HCT116 (cell line): ENCODE measurements around the gene GLRX. TPM values are rescaled to one million over a fixed set of nuclear protein-coding genes. Genes with fewer than 3 reads are reported as not detected.

Experiments
- ATAC-seq: fragments of 200-7000 bp; cut with Tn5 transposase; 2 replicates; pipeline ENCODE4 v1.9.1; 2020; ENCODE audit warnings: mild to moderate bottlenecking, moderate library complexity
- BruUV-seq: library from RNA; stranded (reverse); fragments of 400-500 nt; replicated peaks from 2 replicates; lab custom pipeline; 2021; lab: Mats Ljungman, UMichigan
- CTCF ChIA-PET: fragments of 300-600 bp; sonication (Branson Sonifier 250); formaldehyde crosslinking; loops from one replicate; lab custom pipeline; 2021; ENCODE audit warnings: antibody characterized with exemption; lab: Charles Lee
- POLR2A ChIA-PET: fragments of 300-600, 350-600 bp; sonication (Branson Sonifier 250); formaldehyde crosslinking; loops from one replicate; lab custom pipeline; 2021; ENCODE audit warnings: antibody characterized with exemption; lab: Charles Lee
- RAD21 ChIA-PET, 2 experiments: fragments of 300-600 bp; sonication (Branson Sonifier 250); formaldehyde crosslinking; loops; one replicate each; lab custom pipeline; 2023; ENCODE audit warnings: low total read pairs in 2 of 2; ENCODE audit not compliant: uncharacterized antibody in 2 of 2, unreplicated experiment in 2 of 2, low non-redundant PET in 1 of 2; lab: Charles Lee
- DNase-seq: peaks from one replicate; pipeline ENCODE4 v3.0.0-alpha.2; 2010; ENCODE audit warnings: low read depth, low spot score
- H2AFZ ChIP-seq: fragments of 200-600 bp; shearing (Covaris generic), sonication (generic); 2 replicates; pipeline ENCODE4 v1.6.1; 2017; ENCODE audit warnings: low read depth, mixed run types, mixed read lengths, antibody characterized with exemption, low read length; ENCODE audit not compliant: poor library complexity, severe bottlenecking
- H3K27ac ChIP-seq: 2 replicates; pipeline ENCODE4 v1.5.1; 2012; ENCODE audit warnings: low read depth, low read length
- H3K27me3 ChIP-seq: fragments of 200-600 bp; sonication (generic); 2 replicates; pipeline ENCODE4 v1.6.1; 2016; ENCODE audit warnings: mixed run types, low read length, mixed read lengths; ENCODE audit not compliant: insufficient read depth
- H3K36me3 ChIP-seq, 2 experiments: fragments of 200-500 bp in 1 of 2; fragments of 200-600 bp in 1 of 2; sonication (Bioruptor generic) in 1 of 2; sonication (generic) in 1 of 2; 2 replicates each; pipeline versions ENCODE4 v1.5.1 to v1.6.1; 2014 to 2016; ENCODE audit warnings: low read length in 2 of 2, inconsistent platforms in 1 of 2, mixed read lengths in 1 of 2, mixed run types in 1 of 2; ENCODE audit not compliant: insufficient read depth in 2 of 2, control insufficient read depth in 1 of 2
- H3K4me1 ChIP-seq, 2 experiments: fragments of 200-600 bp in 1 of 2; sonication (generic) in 1 of 2; 2 replicates each; pipeline versions ENCODE4 v1.5.1 to v1.6.1; 2012 to 2017; ENCODE audit warnings: low read length in 2 of 2, inconsistent platforms in 1 of 2, mild to moderate bottlenecking in 1 of 2, mixed read lengths in 1 of 2, mixed run types in 1 of 2, moderate library complexity in 1 of 2; ENCODE audit not compliant: insufficient read depth in 2 of 2, control insufficient read depth in 1 of 2
- H3K4me2 ChIP-seq: fragments of 200-600 bp; sonication (generic); 2 replicates; pipeline ENCODE4 v1.6.1; 2017; ENCODE audit warnings: mixed run types, low read length, mixed read lengths
- H3K4me3 ChIP-seq, 2 experiments: fragments of 200-600 bp in 1 of 2; sonication (generic) in 1 of 2; replicated peaks in 1 of 2; 2 replicates each; pipeline ENCODE4 v1.5.1; 2011 to 2016; ENCODE audit warnings: low read length in 2 of 2, control low read depth in 1 of 2, low read depth in 1 of 2, mild to moderate bottlenecking in 1 of 2, mixed read lengths in 1 of 2, mixed run types in 1 of 2
- H3K79me2 ChIP-seq: fragments of 200-600 bp; sonication (generic); 2 replicates; pipeline ENCODE4 v1.6.1; 2017; ENCODE audit warnings: mild to moderate bottlenecking, mixed run types, low read length, moderate library complexity, mixed read lengths; ENCODE audit not compliant: insufficient read depth
- H3K9ac ChIP-seq: fragments of 200-600 bp; sonication (generic); 2 replicates; pipeline ENCODE4 v1.6.1; 2016; ENCODE audit warnings: low read length, mixed read lengths
- H3K9me2 ChIP-seq: fragments of 200-600 bp; sonication (generic), shearing (Covaris generic); 2 replicates; pipeline ENCODE4 v1.6.1; 2017; ENCODE audit warnings: mixed run types, mild to moderate bottlenecking, moderate library complexity; ENCODE audit not compliant: insufficient read depth
- H3K9me3 ChIP-seq, 2 experiments: fragments of 200-500 bp in 1 of 2; fragments of 200-600 bp in 1 of 2; sonication (Bioruptor generic) in 1 of 2; sonication (generic) in 1 of 2; 2 replicates each; pipeline ENCODE4 v1.6.1; 2014 to 2017; ENCODE audit warnings: low read length in 2 of 2, mixed read lengths in 2 of 2, inconsistent platforms in 1 of 2, low read depth in 1 of 2, mild to moderate bottlenecking in 1 of 2, mixed run types in 1 of 2, moderate library complexity in 1 of 2; ENCODE audit not compliant: control insufficient read depth in 1 of 2, insufficient read depth in 1 of 2
- H4K20me1 ChIP-seq: fragments of 200-600 bp; sonication (generic), shearing (Covaris generic); 2 replicates; pipeline ENCODE4 v1.6.1; 2017; ENCODE audit warnings: mixed run types, mild to moderate bottlenecking, moderate library complexity; ENCODE audit not compliant: insufficient read depth
- CEBPB ChIP-seq: IDR thresholded peaks from 2 replicates; pipeline ENCODE4 v1.6.1; 2012; ENCODE audit warnings: low read depth
- CTCF ChIP-seq, 3 experiments: fragments of 200-600 bp in 1 of 3; sonication (generic) in 1 of 3; IDR thresholded peaks in 2 of 3; conservative IDR thresholded peaks in 1 of 3; 2 replicates each; pipeline ENCODE4 v1.5.1; 2012 to 2017; ENCODE audit warnings: low read depth in 2 of 3, low read length in 2 of 3, antibody characterized with exemption in 1 of 3, borderline replicate concordance in 1 of 3, control low read depth in 1 of 3, mild to moderate bottlenecking in 1 of 3, mixed read lengths in 1 of 3, mixed run types in 1 of 3, moderate library complexity in 1 of 3; ENCODE audit not compliant: insufficient read depth in 1 of 3
- EZH2phosphoT487 ChIP-seq: fragments of 200-600 bp; IDR thresholded peaks from 2 replicates; pipeline ENCODE4 v1.6.1; 2018; ENCODE audit warnings: antibody characterized with exemption, borderline replicate concordance
- TCF7L2 ChIP-seq: IDR thresholded peaks from 2 replicates; pipeline ENCODE4 v1.7.0; 2011; ENCODE audit warnings: borderline replicate concordance, inconsistent platforms; ENCODE audit not compliant: insufficient read depth, insufficient read length; ENCODE audit errors: extremely low read depth
- ZBTB33 ChIP-seq: IDR thresholded peaks from 2 replicates; pipeline ENCODE4 v1.6.1; 2011; ENCODE audit warnings: mild to moderate bottlenecking, low read length, moderate library complexity; ENCODE audit not compliant: insufficient replicate concordance; ENCODE audit errors: extremely low read depth
- intact Hi-C: fragments of 100-400 bp; cut with micrococcal nuclease; formaldehyde crosslinking; loops from 2 replicates; pipeline ENCODE4 v1.10.0; 2022
- total RNA-seq: library from RNA; stranded (reverse); gene quantifications from one replicate; pipeline ENCODE4 v1.2.1, GENCODE V29; 2021; ENCODE audit not compliant: unreplicated experiment

The GLRX gene
- total RNA-seq, 1 experiment from 2014 or later = 29.3 TPM

- Histone ChIP-seq H3K9ac (peak overlapping the region; percentile 49), H3K36me3 (no peaks in the 10 kb centered on the region; a peak in 2 of 4 replicates), H3K27ac (peak overlapping the region; percentile 70; the same call in 1 of the 2 replicates), H3K4me2 (peak overlapping the region; percentile 89), H3K27me3 (no peaks in the 10 kb centered on the region), H3K9me2 (no peaks in the 10 kb centered on the region), H3K9me3 (no peaks in the 10 kb centered on the region), H3K4me3 (peak overlapping the region; percentile 69 to 75), H3K4me1 (peaks cover 25 to 33% of the 10 kb centered on the region in 2 experiments), H2AFZ (peak overlapping the region; percentile 87), H4K20me1 (no peaks in the 10 kb centered on the region), H3K79me2 (no peaks in the 10 kb centered on the region)
- RAD21 ChIA-PET = interaction anchor here in 1 of 2 experiments (0.9 kb wide), 1 partner anchor 41 kb away, joined by 5 read pairs; no protein-coding TSS in a partner anchor
- DNase-seq = no peak
- peak; percentile 52 for ATAC-seq
- no TSS peak for BruUV-seq
- CTCF ChIA-PET = interaction anchor here (0.9 to 2.1 kb wide), 4 partner anchors 12 to 178 kb away, joined by 3 to 13 read pairs (median 4); no protein-coding TSS in a partner anchor
- POLR2A ChIA-PET = interaction anchor here (0.7 to 2.2 kb wide), 9 partner anchors 12 to 110 kb away, joined by 3 to 14 read pairs (median 4); no protein-coding TSS in a partner anchor
- no peak for TF ChIP-seq CTCF (IDR thresholded peaks at IDR 0.05 in 2 of 3, conservative IDR thresholded peaks at IDR 0.05 in 1 of 3; ENCODE audit: borderline replicate concordance in 1 of 3, insufficient read depth in 1 of 3, low read depth in 2 of 3, low read length in 2 of 3)
- no peak for TF ChIP-seq EZH2phosphoT487
- no peak for TF ChIP-seq CEBPB
- TF ChIP-seq TCF7L2 = no peak
- no peak for TF ChIP-seq ZBTB33
- intact Hi-C loops = loop anchor here (2.0 to 5.0 kb wide), 2 partner anchors 90 to 111 kb away; partner anchors contain the start of gene RHOBTB3
Measured at GRCh38 chr5:95822043-95822541, 434 bp downstream of the GLRX start.
